Natural killer cell (primary cell): ENCODE data around the gene UGT2B28. TPM values are rescaled to one million over a fixed set of nuclear protein-coding genes. Genes with fewer than 3 reads are reported as not detected.
"Not testable (repeated sequence)": the region's sequence is repeated elsewhere in the genome, so short reads cannot be mapped to it uniquely, and the experiment has no call there.

Source experiments
- ATAC-seq, 3 donors: fragments of 150-1000 bp in 2 of 3; fragments of 200-7000 bp in 1 of 3; cut with Tn5 transposase; 1 replicate in 1 of 3; 2 replicates in 2 of 3; pipeline ENCODE4 v1.10.0; 2021; ENCODE audit warnings: mild to moderate bottlenecking in 2 of 3, moderate library complexity in 2 of 3
- DNase-seq, 2 donors: peaks; one replicate each; pipeline versions ENCODE4 v3.0.0 to v3.0.0-alpha.2; 2013 to 2021; ENCODE audit warnings: mixed read lengths in 1 of 2
- H3K27ac ChIP-seq: one replicate; pipeline ENCODE4 v1.5.1; 2013; ENCODE audit warnings: mild to moderate bottlenecking, low read length
- H3K27me3 ChIP-seq: one replicate; pipeline ENCODE4 v1.6.1; 2013; ENCODE audit warnings: low read length; ENCODE audit not compliant: control insufficient read depth, insufficient read depth
- H3K36me3 ChIP-seq: one replicate; pipeline ENCODE4 v1.6.1; 2013; ENCODE audit warnings: low read length; ENCODE audit not compliant: control insufficient read depth, insufficient read depth
- H3K4me1 ChIP-seq: one replicate; pipeline ENCODE4 v1.6.1; 2013; ENCODE audit warnings: low read length; ENCODE audit not compliant: control insufficient read depth, insufficient read depth
- H3K4me3 ChIP-seq: one replicate; pipeline ENCODE4 v1.5.1; 2013; ENCODE audit warnings: low read length
- H3K9me3 ChIP-seq: one replicate; pipeline ENCODE4 v1.6.1; 2013; ENCODE audit warnings: low read length; ENCODE audit not compliant: control insufficient read depth, insufficient read depth
- H3K27ac Mint-ChIP-seq, 2 donors: one replicate each; pipeline ENCODE4 v1.8.0; 2022; ENCODE audit warnings: mild to moderate bottlenecking in 2 of 2, mixed read lengths in 2 of 2, moderate library complexity in 1 of 2
- H3K27me3 Mint-ChIP-seq, 2 donors: one replicate each; pipeline ENCODE4 v1.8.0; 2022; ENCODE audit warnings: low read depth in 2 of 2, mixed read lengths in 2 of 2
- H3K36me3 Mint-ChIP-seq: one replicate; pipeline ENCODE4 v1.8.0; 2022; ENCODE audit warnings: mixed read lengths
- H3K4me1 Mint-ChIP-seq, 2 donors: one replicate each; pipeline ENCODE4 v1.8.0; 2022; ENCODE audit warnings: mixed read lengths in 2 of 2
- H3K4me3 Mint-ChIP-seq: one replicate; pipeline ENCODE4 v1.8.0; 2022; ENCODE audit warnings: mild to moderate bottlenecking, moderate library complexity, mixed read lengths
- H3K9me3 Mint-ChIP-seq, 2 donors: one replicate each; pipeline ENCODE4 v1.8.0; 2022; ENCODE audit warnings: mixed read lengths in 2 of 2
- whole genome bisulfite sequencing: methylation state at CpG from one replicate; pipeline ENCODE4 v1.1.7; 2013; ENCODE audit warnings: missing lambda C conversion rate; ENCODE audit not compliant: insufficient coverage; 5-methylcytosine and 5-hydroxymethylcytosine counted together
- intact Hi-C: fragments of 100-400 bp; cut with micrococcal nuclease; formaldehyde crosslinking; loops from one replicate; pipeline ENCODE4 v1.14.2; 2022
- total RNA-seq, 4 donors: library from RNA; stranded (reverse); fragments of 120-200 nt in 1 of 4; gene quantifications; one replicate each; pipeline versions ENCODE4 v1.2.3 to v1.2.4, GENCODE V29; 2013 to 2022
- TF ChIP-seq, protein P1 (sequence below): fragments of 200-600 bp; IDR thresholded peaks from one replicate; pipeline ENCODE4 v1.8.0; 2022; ENCODE audit warnings: antibody characterized with exemption

The UGT2B28 gene
- total RNA-seq, 3 donors from 2014 or later (not counting 1 experiment from before 2014, with no cell fraction given) = not detected

DNA sequence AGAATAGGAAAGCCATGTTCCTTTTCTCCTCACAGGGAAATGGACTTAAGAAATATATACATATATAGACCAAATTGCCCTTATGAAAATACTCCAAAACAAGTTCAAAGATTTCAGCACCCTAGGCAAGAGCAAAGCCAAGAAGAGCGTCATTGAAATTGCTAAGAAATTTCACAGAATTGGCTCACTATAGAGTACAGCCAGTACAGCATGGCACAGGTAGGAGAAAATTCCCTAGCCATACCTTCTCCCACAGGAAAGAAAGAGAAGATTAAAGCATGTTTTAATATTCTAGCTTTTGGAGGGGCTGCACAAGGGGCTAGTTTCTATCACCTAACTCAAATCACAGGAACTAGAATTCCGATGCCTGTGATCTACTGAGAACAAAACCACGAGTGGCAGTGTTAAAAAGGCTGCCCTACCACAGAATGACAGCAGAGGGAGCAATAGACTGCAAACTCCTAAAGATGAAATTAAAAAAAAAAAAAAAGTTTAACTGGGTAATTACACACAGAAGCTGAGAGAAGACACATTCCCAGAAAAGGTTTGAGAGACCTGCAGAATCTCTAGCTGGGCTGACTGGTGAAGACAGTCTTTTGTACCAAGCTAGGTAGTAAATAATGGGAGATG lies 37.5 kb downstream of the UGT2B28 start:
- ATAC-seq, H3K4me1 ChIP-seq, H3K36me3 Mint-ChIP-seq, H3K4me3 Mint-ChIP-seq, H3K27me3 Mint-ChIP-seq, H3K4me1 Mint-ChIP-seq, intact Hi-C loops, H3K36me3 ChIP-seq, H3K4me3 ChIP-seq, H3K27ac Mint-ChIP-seq, H3K9me3 ChIP-seq, H3K27me3 ChIP-seq, H3K9me3 Mint-ChIP-seq, H3K27ac ChIP-seq: not testable (repeated sequence)
- WGBS = 20% methylated on average over 3 of the region's 3 CpGs
- peak in 1 of 2 donors; percentile 12 for DNase-seq

DNA sequence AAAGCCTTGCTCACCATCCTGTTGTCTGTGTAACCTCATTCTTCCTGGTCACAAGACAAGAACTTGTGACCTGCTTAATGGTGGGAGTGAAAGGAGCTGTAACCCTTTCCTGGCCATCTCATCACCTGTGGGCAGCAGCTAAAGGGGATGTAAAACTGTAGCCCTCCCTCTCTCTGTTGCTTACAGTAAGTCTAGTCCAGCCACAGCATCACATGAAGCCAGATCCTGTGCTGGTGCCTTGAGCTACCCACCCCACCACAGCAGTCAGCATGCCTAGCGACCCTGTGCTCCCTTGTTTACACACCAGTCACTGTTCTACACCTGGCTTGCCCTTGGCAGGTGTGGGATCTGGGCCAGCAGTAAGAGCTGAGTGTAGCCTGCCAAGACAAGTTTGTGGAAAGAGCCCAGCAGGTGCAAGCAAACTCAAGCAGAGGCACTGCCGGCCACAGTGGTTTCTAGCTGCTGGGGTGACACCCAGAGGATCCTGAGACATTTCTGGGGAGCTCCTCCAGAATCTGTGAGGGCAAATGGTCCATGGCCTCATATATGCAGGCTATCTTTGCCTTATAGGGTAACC lies 41.0 kb downstream of the UGT2B28 start:
- no peaks in the 10 kb centered on the region for H3K36me3 Mint-ChIP-seq
- intact Hi-C loops = no loop called here
- H3K9me3 ChIP-seq = no peaks in the 10 kb centered on the region
- DNase-seq = no peak
- no peak for ATAC-seq
- H3K4me1 ChIP-seq = no peaks in the 10 kb centered on the region
- H3K4me3 Mint-ChIP-seq = no peak overlapping the region
- 76% methylated on average over 2 of the region's 2 CpGs for WGBS
- H3K4me3 ChIP-seq = no peak overlapping the region
- no peak overlapping the region for H3K27ac ChIP-seq
- no peaks in the 10 kb centered on the region for H3K9me3 Mint-ChIP-seq
- H3K27me3 ChIP-seq = no peaks in the 10 kb centered on the region
- TF ChIP-seq, protein P1, sequence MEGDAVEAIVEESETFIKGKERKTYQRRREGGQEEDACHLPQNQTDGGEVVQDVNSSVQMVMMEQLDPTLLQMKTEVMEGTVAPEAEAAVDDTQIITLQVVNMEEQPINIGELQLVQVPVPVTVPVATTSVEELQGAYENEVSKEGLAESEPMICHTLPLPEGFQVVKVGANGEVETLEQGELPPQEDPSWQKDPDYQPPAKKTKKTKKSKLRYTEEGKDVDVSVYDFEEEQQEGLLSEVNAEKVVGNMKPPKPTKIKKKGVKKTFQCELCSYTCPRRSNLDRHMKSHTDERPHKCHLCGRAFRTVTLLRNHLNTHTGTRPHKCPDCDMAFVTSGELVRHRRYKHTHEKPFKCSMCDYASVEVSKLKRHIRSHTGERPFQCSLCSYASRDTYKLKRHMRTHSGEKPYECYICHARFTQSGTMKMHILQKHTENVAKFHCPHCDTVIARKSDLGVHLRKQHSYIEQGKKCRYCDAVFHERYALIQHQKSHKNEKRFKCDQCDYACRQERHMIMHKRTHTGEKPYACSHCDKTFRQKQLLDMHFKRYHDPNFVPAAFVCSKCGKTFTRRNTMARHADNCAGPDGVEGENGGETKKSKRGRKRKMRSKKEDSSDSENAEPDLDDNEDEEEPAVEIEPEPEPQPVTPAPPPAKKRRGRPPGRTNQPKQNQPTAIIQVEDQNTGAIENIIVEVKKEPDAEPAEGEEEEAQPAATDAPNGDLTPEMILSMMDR = no peak
- H3K36me3 ChIP-seq = no peaks in the 10 kb centered on the region
- no peaks in the 10 kb centered on the region for H3K4me1 Mint-ChIP-seq
- H3K27me3 Mint-ChIP-seq = no peaks in the 10 kb centered on the region
- no peak overlapping the region for H3K27ac Mint-ChIP-seq

DNA sequence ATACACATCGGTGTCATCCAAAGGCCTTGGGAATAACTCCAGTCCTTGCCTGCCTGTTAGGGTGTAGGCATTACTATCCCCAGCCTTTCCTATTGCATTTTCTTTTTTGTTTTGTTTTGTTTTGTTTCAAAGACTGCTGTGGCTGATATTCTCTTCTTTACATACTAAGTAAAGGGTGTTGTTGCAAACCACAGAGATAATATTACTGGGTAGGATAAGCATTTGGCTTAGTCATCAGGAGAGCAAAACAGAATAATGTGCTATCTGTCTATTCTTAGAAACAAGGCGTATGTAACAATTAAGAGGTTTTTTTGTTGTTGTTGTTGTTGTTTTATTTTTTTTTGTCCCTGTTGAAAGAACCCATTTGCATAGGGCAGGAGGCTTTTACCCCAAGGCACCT lies 41.8 kb downstream of the UGT2B28 start:
- Mint-ChIP-seq H3K27ac (no peak overlapping the region), H3K4me1 (no peaks in the 10 kb centered on the region), H3K4me3 (no peak overlapping the region), H3K9me3 (no peaks in the 10 kb centered on the region), H3K27me3 (no peaks in the 10 kb centered on the region), H3K36me3 (no peaks in the 10 kb centered on the region)
- Histone ChIP-seq H3K4me1 (no peaks in the 10 kb centered on the region), H3K27me3 (no peaks in the 10 kb centered on the region), H3K27ac (no peak overlapping the region), H3K4me3 (no peak overlapping the region), H3K36me3 (no peaks in the 10 kb centered on the region), H3K9me3 (no peaks in the 10 kb centered on the region)
- WGBS = 79% methylated on average over 2 of the region's 2 CpGs
- intact Hi-C loops = no loop called here
- ATAC-seq (no peak), DNase-seq (no peak)
- TF ChIP-seq, protein P1 = no peak

DNA sequence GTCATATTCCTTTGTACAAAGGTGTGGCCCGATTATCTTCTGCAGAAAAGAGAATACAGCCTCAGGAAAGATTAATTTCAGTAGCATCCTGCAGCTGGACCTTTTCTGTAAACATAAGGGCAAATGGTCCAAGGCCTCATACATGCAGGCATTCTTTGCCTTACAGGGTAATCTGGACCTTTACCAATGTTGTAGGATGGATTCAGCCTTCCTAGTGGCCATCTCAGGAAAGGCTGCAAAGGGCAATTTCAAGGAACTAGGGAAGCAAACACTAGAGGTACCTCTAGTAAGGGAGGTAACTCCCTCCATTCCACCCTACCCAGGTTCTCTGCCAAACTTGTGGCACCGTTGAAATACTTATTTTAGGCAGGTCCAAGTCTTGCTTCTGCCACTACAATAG lies 43.0 kb downstream of the UGT2B28 start:
- 80% methylated on average over 2 of the region's 2 CpGs for WGBS
- intact Hi-C loops = no loop called here
- no peak overlapping the region for H3K27ac Mint-ChIP-seq

More for the DNA sequence above, 43.0 kb downstream of the UGT2B28 start:
- no peaks in the 10 kb centered on the region for H3K9me3 ChIP-seq
- no peak overlapping the region for H3K4me3 ChIP-seq
- no peak for ATAC-seq
- H3K27ac ChIP-seq = no peak overlapping the region
- Mint-ChIP-seq H3K36me3 (no peaks in the 10 kb centered on the region), H3K9me3 (no peaks in the 10 kb centered on the region), H3K4me1 (no peaks in the 10 kb centered on the region), H3K4me3 (no peak overlapping the region), H3K27me3 (no peaks in the 10 kb centered on the region)
- no peaks in the 10 kb centered on the region for H3K4me1 ChIP-seq
- TF ChIP-seq, protein P1 = no peak
- H3K36me3 ChIP-seq = no peaks in the 10 kb centered on the region
- DNase-seq = no peak
- no peaks in the 10 kb centered on the region for H3K27me3 ChIP-seq
